Right lobe of liver (tissue), 6 donors: Measurements from ENCODE around the gene FBLN1. TPM values are rescaled to one million over a fixed set of nuclear protein-coding genes. Genes with fewer than 3 reads are reported as not detected.
A peak's percentile ranks its signal among the peaks of the same experiment; 100 is the strongest.

Source experiments
- ATAC-seq, 4 donors: fragments of 200-7000 bp; cut with Tn5 transposase; one replicate each; pipeline ENCODE4 v1.9.1; 2020; ENCODE audit warnings: mild to moderate bottlenecking in 4 of 4, moderate library complexity in 4 of 4
- DNase-seq, 3 donors: peaks; one replicate each; pipeline ENCODE4 v3.0.0-alpha.2; 2020
- H3K27ac ChIP-seq, 3 donors: fragments of 200-600 bp; one replicate each; pipeline ENCODE4 v1.8.0; 2022
- H3K27me3 ChIP-seq, 2 donors: fragments of 200-600 bp; one replicate each; pipeline ENCODE4 v1.8.0; 2022
- H3K36me3 ChIP-seq, 4 donors: fragments of 200-600 bp; sonication (generic) in 1 of 4; one replicate each; pipeline versions ENCODE4 v1.5.1 to v1.8.0; 2017 to 2022; ENCODE audit warnings: control low read depth in 1 of 4
- H3K4me1 ChIP-seq, 4 donors: fragments of 200-600 bp; sonication (generic) in 1 of 4; one replicate each; pipeline versions ENCODE4 v1.5.1 to v1.8.0; 2017 to 2022; ENCODE audit warnings: control low read depth in 1 of 4
- H3K4me3 ChIP-seq, 3 donors: fragments of 200-600 bp; one replicate each; pipeline ENCODE4 v1.8.0; 2022
- H3K9me3 ChIP-seq, 4 donors: fragments of 200-600 bp; sonication (generic) in 1 of 4; one replicate each; pipeline versions ENCODE4 v1.5.1 to v1.8.0; 2017 to 2022; ENCODE audit warnings: control low read depth in 1 of 4
- POLR2A ChIP-seq: fragments of 450-650 bp; IDR thresholded peaks from one replicate; pipeline ENCODE4 v1.6.1; 2017; ENCODE audit warnings: antibody characterized with exemption, mild to moderate bottlenecking
- WGBS: methylation state at CpG from one replicate; pipeline ENCODE4 v1.1.6; 2018; ENCODE audit warnings: low coverage, low lambda C conversion rate; ENCODE audit not compliant: insufficient coverage; ENCODE audit errors: missing lambda C conversion rate; 5-methylcytosine and 5-hydroxymethylcytosine counted together
- intact Hi-C, 2 donors: fragments of 100-400 bp; cut with DNase I; formaldehyde crosslinking; loops; one replicate each; pipeline versions ENCODE4 v1.11.2 to v1.14.1; 2022
- total RNA-seq, 6 experiments: library from RNA; depleted of rRNA in 2 of 6; stranded (reverse); fragments of >200 nt in 2 of 6; fragmentation: NEBNext Ultra II Directional in 3 of 6; extraction: Animal tissue kit (Norgen Biotek cat#: 25700) in 3 of 6; gene quantifications; one replicate each; pipeline versions ENCODE4 v1.1.0 to v1.2.4, GENCODE V29; 2016 to 2023
- TF ChIP-seq, protein P1 (sequence below), 4 donors: fragments of 200-600 bp in 3 of 4; fragments of 450-650 bp in 1 of 4; IDR thresholded peaks; one replicate each; pipeline versions ENCODE4 v1.5.1 to v1.8.0; 2016 to 2022; ENCODE audit warnings: antibody characterized with exemption in 4 of 4, mild to moderate bottlenecking in 2 of 4
- donor health status: DM: no; HTN: yes; CAD: no.
- donor health status: DM: no; HTN: no; CAD: no.
- donor health status: DM: no; HTN: no; CAD: no.
- donor health status: DM: no; HTN: yes; CAD: no.
- donor health status: DM: no; HTN: yes; CAD: no.

Gene FBLN1
- total RNA-seq, 6 experiments from 2014 or later: 1.6 to 6.6 (median 3.4) TPM

- TF ChIP-seq, protein P1, sequence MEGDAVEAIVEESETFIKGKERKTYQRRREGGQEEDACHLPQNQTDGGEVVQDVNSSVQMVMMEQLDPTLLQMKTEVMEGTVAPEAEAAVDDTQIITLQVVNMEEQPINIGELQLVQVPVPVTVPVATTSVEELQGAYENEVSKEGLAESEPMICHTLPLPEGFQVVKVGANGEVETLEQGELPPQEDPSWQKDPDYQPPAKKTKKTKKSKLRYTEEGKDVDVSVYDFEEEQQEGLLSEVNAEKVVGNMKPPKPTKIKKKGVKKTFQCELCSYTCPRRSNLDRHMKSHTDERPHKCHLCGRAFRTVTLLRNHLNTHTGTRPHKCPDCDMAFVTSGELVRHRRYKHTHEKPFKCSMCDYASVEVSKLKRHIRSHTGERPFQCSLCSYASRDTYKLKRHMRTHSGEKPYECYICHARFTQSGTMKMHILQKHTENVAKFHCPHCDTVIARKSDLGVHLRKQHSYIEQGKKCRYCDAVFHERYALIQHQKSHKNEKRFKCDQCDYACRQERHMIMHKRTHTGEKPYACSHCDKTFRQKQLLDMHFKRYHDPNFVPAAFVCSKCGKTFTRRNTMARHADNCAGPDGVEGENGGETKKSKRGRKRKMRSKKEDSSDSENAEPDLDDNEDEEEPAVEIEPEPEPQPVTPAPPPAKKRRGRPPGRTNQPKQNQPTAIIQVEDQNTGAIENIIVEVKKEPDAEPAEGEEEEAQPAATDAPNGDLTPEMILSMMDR (IDR thresholded peaks at IDR 0.05): no peak
- TF ChIP-seq POLR2A: no peak
- Histone ChIP-seq H3K9me3 (no peaks in the 10 kb centered on the region), H3K4me1 (peaks cover 0 to 3% (median 0%) of the 10 kb centered on the region in 4 donors), H3K4me3 (no peak overlapping the region), H3K36me3 (no peaks in the 10 kb centered on the region), H3K27ac (no peak overlapping the region), H3K27me3 (no peaks in the 10 kb centered on the region)
- ATAC-seq (no peak), DNase-seq (peak in 1 of 3 donors; percentile 36)
- WGBS: 47% methylated on average over 3 of the region's 24 CpGs
- intact Hi-C loops: loop anchor here in 1 of 2 donors (10.0 kb wide), 2 partner anchors 194 to 224 kb away; no protein-coding TSS in a partner anchor
Observed at GRCh38 chr22:45640941-45641621, 138.4 kb downstream of the FBLN1 start.

GRCh38 chr22:45642986-45643385 lies 140.3 kb downstream of the FBLN1 start:
- intact Hi-C loops: loop anchor here in 1 of 2 donors (10.0 kb wide), 2 partner anchors 192 to 222 kb away; no protein-coding TSS in a partner anchor
- TF ChIP-seq POLR2A: no peak
- TF ChIP-seq, protein P1 (IDR thresholded peaks at IDR 0.05): no peak
- ATAC-seq (no peak), DNase-seq (no peak)
- 63% methylated on average over 2 of the region's 2 CpGs for WGBS
- H3K27me3 ChIP-seq: no peaks in the 10 kb centered on the region
- no peaks in the 10 kb centered on the region for H3K9me3 ChIP-seq
- no peaks in the 10 kb centered on the region for H3K36me3 ChIP-seq
- peaks cover 0 to 3% (median 0%) of the 10 kb centered on the region in 4 donors for H3K4me1 ChIP-seq
- H3K27ac ChIP-seq: no peak overlapping the region
- H3K4me3 ChIP-seq: no peak overlapping the region

DNA sequence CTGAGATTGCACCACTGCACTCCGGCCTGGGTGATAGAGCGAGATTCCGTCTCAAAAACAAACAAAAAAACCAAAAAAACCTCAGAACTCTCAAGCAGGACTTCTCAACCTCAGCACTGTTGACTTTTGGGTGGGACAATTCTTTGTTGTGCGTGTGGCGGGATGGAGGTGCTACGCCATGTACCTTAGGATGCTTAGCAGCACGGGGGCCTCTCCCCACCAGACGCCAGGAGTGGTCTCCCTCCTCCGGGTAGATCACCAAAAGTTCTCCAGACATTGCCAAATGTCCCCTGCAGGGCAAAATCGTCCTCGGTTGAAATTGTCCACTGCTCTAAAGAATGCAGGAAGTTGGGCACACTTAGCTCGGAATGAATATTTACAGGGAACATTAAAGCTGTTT lies 142.0 kb downstream of the FBLN1 start:
- Histone ChIP-seq H3K9me3 (no peaks in the 10 kb centered on the region), H3K4me3 (no peak overlapping the region), H3K4me1 (peaks cover 0 to 3% (median 0%) of the 10 kb centered on the region in 4 donors), H3K27me3 (no peaks in the 10 kb centered on the region), H3K36me3 (no peaks in the 10 kb centered on the region), H3K27ac (no peak overlapping the region)
- 61% methylated on average over 9 of the region's 12 CpGs for WGBS
- intact Hi-C loops: loop anchor here in 1 of 2 donors (10.0 kb wide), 2 partner anchors 190 to 220 kb away; no protein-coding TSS in a partner anchor
- DNase-seq (peak in 1 of 3 donors; percentile 36), ATAC-seq (no peak)
- TF ChIP-seq, protein P1 (IDR thresholded peaks at IDR 0.05): no peak
- TF ChIP-seq POLR2A: no peak

GRCh38 chr22:45645150-45645525 lies 142.5 kb downstream of the FBLN1 start:
- no peaks in the 10 kb centered on the region for H3K27me3 ChIP-seq
- intact Hi-C loops: loop anchor here in 1 of 2 donors (10.0 kb wide), 2 partner anchors 190 to 220 kb away; no protein-coding TSS in a partner anchor
- DNase-seq (no peak), ATAC-seq (peak in 1 of 4 donors; percentile 15)
- 48% methylated on average over 6 of the region's 16 CpGs for WGBS
- H3K9me3 ChIP-seq: no peaks in the 10 kb centered on the region
- H3K36me3 ChIP-seq: no peaks in the 10 kb centered on the region
- H3K4me3 ChIP-seq: peak overlapping the region in 1 of 3 donors; percentile 11
- peaks cover 0 to 3% (median 0%) of the 10 kb centered on the region in 4 donors for H3K4me1 ChIP-seq
- H3K27ac ChIP-seq: no peak overlapping the region
- TF ChIP-seq POLR2A: no peak
- TF ChIP-seq, protein P1 (IDR thresholded peaks at IDR 0.05): no peak
